SK-N-SH (cell line): Measurements from ENCODE around the gene RPP25.

Source experiments
- PBX3 ChIP-seq: IDR thresholded peaks from 2 replicates; pipeline ENCODE4; 2012
- POLR2AphosphoS5 ChIP-seq: IDR thresholded peaks from 2 replicates; pipeline ENCODE4 v1.6.1; 2012; ENCODE audit warnings: low read depth, low read length
- TF ChIP-seq, protein P1 (sequence below): fragments of 200-600 bp; sonication (generic); IDR thresholded peaks from 2 replicates; pipeline ENCODE4 v1.6.1; 2017; ENCODE audit warnings: antibody characterized with exemption, mild to moderate bottlenecking, moderate library complexity

DNA sequence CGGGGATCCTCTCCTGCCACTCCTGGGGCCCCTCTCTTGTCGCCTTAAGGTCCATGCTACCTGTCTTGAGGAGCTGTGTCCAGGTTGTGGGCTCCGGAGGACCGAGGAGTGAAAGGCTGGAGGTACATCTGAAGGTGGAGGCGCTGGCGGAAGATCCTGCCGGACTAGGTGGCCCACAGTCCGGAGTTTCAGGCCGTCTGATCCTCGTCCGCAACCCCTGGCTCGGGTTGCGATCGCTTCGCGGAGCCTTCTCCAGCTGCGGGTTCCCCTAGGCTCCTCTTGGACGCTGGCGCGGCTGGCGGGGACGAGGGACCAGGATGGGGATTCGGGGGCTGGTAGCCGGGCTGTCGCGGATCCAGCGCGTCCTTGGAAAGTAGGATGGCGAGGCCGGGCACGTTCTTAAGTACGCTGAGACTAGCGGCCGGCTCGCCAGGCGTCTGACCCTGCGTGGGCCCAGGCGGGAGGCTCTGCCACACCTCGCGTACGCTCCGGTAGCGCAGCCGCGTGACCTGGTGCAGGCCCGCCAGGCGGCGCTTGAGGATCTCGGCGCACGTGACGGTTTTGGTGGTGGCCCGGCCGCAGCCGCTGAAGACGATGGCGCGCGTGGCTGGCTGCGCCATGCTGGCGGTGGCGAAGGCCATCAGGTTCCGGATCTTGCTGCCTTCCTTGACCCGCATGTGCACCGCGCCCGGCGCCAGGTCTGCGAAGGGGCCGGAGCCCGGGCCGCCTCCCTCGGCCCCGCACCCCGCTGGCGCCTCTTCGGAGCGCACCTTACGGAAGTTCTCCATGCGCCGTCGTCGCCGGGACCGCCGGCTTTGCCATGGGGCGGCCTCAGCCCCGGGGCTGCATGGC is 550 bp downstream of the RPP25 start:
- TF ChIP-seq, protein P1, sequence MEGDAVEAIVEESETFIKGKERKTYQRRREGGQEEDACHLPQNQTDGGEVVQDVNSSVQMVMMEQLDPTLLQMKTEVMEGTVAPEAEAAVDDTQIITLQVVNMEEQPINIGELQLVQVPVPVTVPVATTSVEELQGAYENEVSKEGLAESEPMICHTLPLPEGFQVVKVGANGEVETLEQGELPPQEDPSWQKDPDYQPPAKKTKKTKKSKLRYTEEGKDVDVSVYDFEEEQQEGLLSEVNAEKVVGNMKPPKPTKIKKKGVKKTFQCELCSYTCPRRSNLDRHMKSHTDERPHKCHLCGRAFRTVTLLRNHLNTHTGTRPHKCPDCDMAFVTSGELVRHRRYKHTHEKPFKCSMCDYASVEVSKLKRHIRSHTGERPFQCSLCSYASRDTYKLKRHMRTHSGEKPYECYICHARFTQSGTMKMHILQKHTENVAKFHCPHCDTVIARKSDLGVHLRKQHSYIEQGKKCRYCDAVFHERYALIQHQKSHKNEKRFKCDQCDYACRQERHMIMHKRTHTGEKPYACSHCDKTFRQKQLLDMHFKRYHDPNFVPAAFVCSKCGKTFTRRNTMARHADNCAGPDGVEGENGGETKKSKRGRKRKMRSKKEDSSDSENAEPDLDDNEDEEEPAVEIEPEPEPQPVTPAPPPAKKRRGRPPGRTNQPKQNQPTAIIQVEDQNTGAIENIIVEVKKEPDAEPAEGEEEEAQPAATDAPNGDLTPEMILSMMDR: peak; percentile 42
- TF ChIP-seq PBX3: no peak
- no peak for TF ChIP-seq POLR2AphosphoS5
